MCF 10A (cell line): ENCODE data around the gene ZBTB45. TPM values are rescaled to one million over a fixed set of nuclear protein-coding genes. Genes with fewer than 3 reads are reported as not detected.

Experiments used
- BruUV-seq: library from RNA; stranded (reverse); fragments of 400-500 nt; replicated peaks from 2 replicates; lab custom pipeline; 2021; lab: Mats Ljungman, UMichigan
- CTCF ChIA-PET: fragments of 300-600 bp; sonication (Branson Sonifier 250); formaldehyde crosslinking; extraction: SDS; loops from one replicate; lab custom pipeline; 2021; ENCODE audit warnings: antibody characterized with exemption, inconsistent platforms; lab: Yijun Ruan, JAX
- POLR2A ChIA-PET: fragments of 300-600, 350-650 bp; sonication (Branson Sonifier 250); formaldehyde crosslinking; extraction: SDS; loops from one replicate; lab custom pipeline; 2020; ENCODE audit warnings: antibody characterized with exemption, inconsistent platforms; lab: Yijun Ruan, JAX
- DNase-seq: peaks from one replicate; pipeline ENCODE4 v3.0.0-alpha.2; 2018; ENCODE audit not compliant: unreplicated experiment
- H3K27ac Mint-ChIP-seq: one replicate; pipeline ENCODE4 v1.8.0; 2022; ENCODE audit warnings: mild to moderate bottlenecking, low read depth, mixed read lengths; ENCODE audit not compliant: unreplicated experiment
- H3K27me3 Mint-ChIP-seq: one replicate; pipeline ENCODE4 v1.8.0; 2022; ENCODE audit warnings: mixed read lengths; ENCODE audit not compliant: insufficient read depth, unreplicated experiment
- H3K36me3 Mint-ChIP-seq: one replicate; pipeline ENCODE4 v1.8.0; 2022; ENCODE audit warnings: mild to moderate bottlenecking, moderate library complexity, mixed read lengths; ENCODE audit not compliant: insufficient read depth, unreplicated experiment
- H3K4me1 Mint-ChIP-seq: one replicate; pipeline ENCODE4 v1.8.0; 2022; ENCODE audit warnings: mixed read lengths; ENCODE audit not compliant: insufficient read depth, unreplicated experiment
- H3K4me3 Mint-ChIP-seq: one replicate; pipeline ENCODE4 v1.8.0; 2022; ENCODE audit warnings: mild to moderate bottlenecking, moderate library complexity, mixed read lengths; ENCODE audit not compliant: unreplicated experiment
- H3K9me3 Mint-ChIP-seq: one replicate; pipeline ENCODE4 v1.8.0; 2022; ENCODE audit warnings: mixed read lengths; ENCODE audit not compliant: unreplicated experiment
- CTCF ChIP-seq: fragments of 200-600 bp; IDR thresholded peaks from one replicate; pipeline ENCODE4 v1.8.0; 2022; ENCODE audit warnings: antibody characterized with exemption, mild to moderate bottlenecking; ENCODE audit not compliant: unreplicated experiment
- intact Hi-C: fragments of 100-400 bp; cut with micrococcal nuclease; formaldehyde crosslinking; loops from 2 replicates; pipeline ENCODE4 v1.14.1; 2022
- total RNA-seq: library from RNA; stranded (reverse); gene quantifications from 2 replicates; pipeline ENCODE4 v1.2.3, GENCODE V29; 2022

Gene ZBTB45
- total RNA-seq, 1 experiment from 2014 or later: 12.8 TPM

GRCh38 chr19:58555369-58555885 is 35.8 kb upstream of the ZBTB45 start:
- DNase-seq: no peak
- H3K36me3 Mint-ChIP-seq: peaks cover 84% of the 10 kb centered on the region
- H3K4me3 Mint-ChIP-seq: peak overlapping the region; percentile 98
- no peak for TF ChIP-seq CTCF
- H3K27ac Mint-ChIP-seq: peak overlapping the region; percentile 99
- BruUV-seq: no TSS peak
- H3K4me1 Mint-ChIP-seq: peaks cover 38% of the 10 kb centered on the region
- intact Hi-C loops: loop anchor here (2.0 kb wide), 1 partner anchor 37 kb away; the partner anchor contains the start of gene ZBTB45
- CTCF ChIA-PET: interaction anchor here (0.7 to 3.0 kb wide), 4 partner anchors 10 to 36 kb away, joined by 3 to 43 read pairs (median 5); partner anchors contain the start of genes TRIM28 and ZBTB45
- POLR2A ChIA-PET: interaction anchor here (0.8 to 5.4 kb wide), 7 partner anchors 11 to 80 kb away, joined by 4 to 166 read pairs (median 9); partner anchors contain the start of genes MZF1, TRIM28 and ZBTB45
- H3K9me3 Mint-ChIP-seq: no peaks in the 10 kb centered on the region
- no peaks in the 10 kb centered on the region for H3K27me3 Mint-ChIP-seq

- peaks cover 36% of the 10 kb centered on the region for H3K4me1 Mint-ChIP-seq
Measured at GRCh38 chr19:58554494-58555368, 35.1 kb upstream of the ZBTB45 start, which contains the start of gene CHMP2A. TSS of gene CHMP2A (minus strand) at chr19:58555105. CDS start at chr19:58554212, 893 bp downstream.

GRCh38 chr19:58553799-58554493 is 34.3 kb upstream of the ZBTB45 start:
- TF ChIP-seq CTCF: no peak
- H3K4me3 Mint-ChIP-seq: peak overlapping the region; percentile 98
- ChIA-PET CTCF (interaction anchor here (1.6 to 3.0 kb wide), 2 partner anchors 8 to 35 kb away, joined by 6 to 43 read pairs; partner anchors contain the start of gene ZBTB45), POLR2A (interaction anchor here (0.6 to 5.4 kb wide), 10 partner anchors 9 to 78 kb away, joined by 3 to 166 read pairs (median 6); partner anchors contain the start of genes MZF1, TRIM28 and ZBTB45)
- peaks cover 89% of the 10 kb centered on the region for H3K36me3 Mint-ChIP-seq
- peaks cover 36% of the 10 kb centered on the region for H3K4me1 Mint-ChIP-seq
- DNase-seq: no peak
- intact Hi-C loops: loop anchor here (2.0 kb wide), 1 partner anchor 35 kb away; the partner anchor contains the start of gene ZBTB45
- H3K27me3 Mint-ChIP-seq: no peaks in the 10 kb centered on the region
- peak overlapping the region; percentile 99 for H3K27ac Mint-ChIP-seq
- H3K9me3 Mint-ChIP-seq: no peaks in the 10 kb centered on the region
- no TSS peak for BruUV-seq

More at GRCh38 chr19:58554494-58555368, 35.1 kb upstream of the ZBTB45 start, which contains the start of gene CHMP2A:
- DNase-seq: peak; percentile 97
- TSS peak; percentile 9 for BruUV-seq
- Mint-ChIP-seq H3K4me3 (peak within 1 kb of the TSS; percentile 98), H3K27ac (peak within 1 kb of the TSS; percentile 99), H3K9me3 (no peaks in the 10 kb centered on the region), H3K36me3 (peaks cover 88% of the 10 kb centered on the region), H3K27me3 (no peaks in the 10 kb centered on the region)
- ChIA-PET POLR2A (interaction anchor here (0.6 to 5.4 kb wide), 11 partner anchors 10 to 79 kb away, joined by 3 to 166 read pairs (median 6); partner anchors contain the start of genes MZF1, TRIM28 and ZBTB45), CTCF (interaction anchor here (0.7 to 3.0 kb wide), 4 partner anchors 9 to 35 kb away, joined by 3 to 43 read pairs (median 5); partner anchors contain the start of genes TRIM28 and ZBTB45)
- intact Hi-C loops: loop anchor here (2.0 kb wide), 1 partner anchor 36 kb away; the partner anchor contains the start of gene ZBTB45
- TF ChIP-seq CTCF: no peak
